SK-N-SH (cell line): ENCODE results near the gene SLC24A4. TPM values are rescaled to one million over a fixed set of nuclear protein-coding genes. Genes with fewer than 3 reads are reported as not detected.

Source experiments
- CTCF ChIA-PET: fragments of 300-600, 350-600 bp; formaldehyde crosslinking; extraction: SDS; loops from one replicate; lab custom pipeline; 2021; lab: Yijun Ruan, JAX
- POLR2A ChIA-PET: fragments of 350-600 bp; sonication (Branson Sonifier 250); formaldehyde crosslinking; extraction: SDS; loops from one replicate; lab custom pipeline; 2020; ENCODE audit warnings: antibody characterized with exemption, inconsistent platforms; lab: Yijun Ruan, JAX
- DNase-seq: peaks from one replicate; pipeline ENCODE4 v3.0.0; 2012
- H2AFZ ChIP-seq: fragments of 200-600 bp; sonication (generic); 2 replicates; pipeline ENCODE4 v1.8.1; 2016; ENCODE audit warnings: antibody characterized with exemption, mild to moderate bottlenecking, low read depth
- H3F3A ChIP-seq: fragments of 200-600 bp; sonication (generic); replicated peaks from 2 replicates; pipeline ENCODE3; 2016; ENCODE audit warnings: antibody characterized with exemption, mild to moderate bottlenecking; ENCODE audit not compliant: insufficient read depth
- H3K27ac ChIP-seq, 2 experiments: fragments of 200-500 bp in 1 of 2; fragments of 200-600 bp in 1 of 2; sonication (Bioruptor generic) in 1 of 2; sonication (generic), shearing (Covaris generic) in 1 of 2; 2 replicates each; pipeline versions ENCODE4 v1.5.1 to v1.6.1; 2014 to 2016; ENCODE audit warnings: low read depth in 2 of 2, inconsistent platforms in 1 of 2, low read length in 1 of 2, mild to moderate bottlenecking in 1 of 2, mixed read lengths in 1 of 2
- H3K27me3 ChIP-seq: fragments of 200-600 bp; sonication (generic), shearing (Covaris generic); 2 replicates; pipeline ENCODE4 v1.6.1; 2016; ENCODE audit warnings: mixed run types; ENCODE audit not compliant: insufficient read depth
- H3K36me3 ChIP-seq, 2 experiments: fragments of 200-500 bp in 1 of 2; fragments of 200-600 bp in 1 of 2; sonication (Bioruptor generic) in 1 of 2; sonication (generic) in 1 of 2; replicated peaks in 1 of 2; 2 replicates each; pipeline versions ENCODE3 to v1.5.1; 2014 to 2016; ENCODE audit warnings: low read length in 1 of 2, mild to moderate bottlenecking in 1 of 2; ENCODE audit not compliant: insufficient read depth in 2 of 2, control insufficient read depth in 1 of 2
- H3K4me1 ChIP-seq, 2 experiments: fragments of 200-500 bp in 1 of 2; fragments of 200-600 bp in 1 of 2; sonication (Bioruptor generic) in 1 of 2; sonication (generic), shearing (Covaris generic) in 1 of 2; 2 replicates each; pipeline versions ENCODE4 v1.5.1 to v1.6.1; 2014 to 2016; ENCODE audit warnings: low read depth in 1 of 2, low read length in 1 of 2, mixed run types in 1 of 2; ENCODE audit not compliant: insufficient read depth in 2 of 2, control insufficient read depth in 1 of 2
- H3K4me2 ChIP-seq: fragments of 200-600 bp; sonication (generic), shearing (Covaris generic); 2 replicates; pipeline ENCODE4 v1.6.1; 2017; ENCODE audit warnings: mixed run types
- H3K4me3 ChIP-seq, 2 experiments: fragments of 200-500 bp in 1 of 2; fragments of 200-600 bp in 1 of 2; sonication (Bioruptor generic) in 1 of 2; sonication (generic), shearing (Covaris generic) in 1 of 2; 2 replicates each; pipeline versions ENCODE4 v1.5.1 to v1.8.1; 2014 to 2016; ENCODE audit warnings: low read depth in 2 of 2, inconsistent platforms in 1 of 2, low read length in 1 of 2, mild to moderate bottlenecking in 1 of 2, mixed read lengths in 1 of 2, moderate library complexity in 1 of 2
- H3K79me2 ChIP-seq: fragments of 200-600 bp; sonication (generic); 2 replicates; pipeline ENCODE4 v1.8.1; 2017; ENCODE audit warnings: mild to moderate bottlenecking; ENCODE audit not compliant: insufficient read depth
- H3K9ac ChIP-seq: fragments of 200-600 bp; sonication (generic); 2 replicates; pipeline ENCODE4 v1.6.1; 2017; ENCODE audit warnings: mixed run types
- H3K9me2 ChIP-seq: fragments of 200-600 bp; sonication (generic); 2 replicates; pipeline ENCODE4 v1.6.1; 2017; ENCODE audit warnings: mixed run types
- H3K9me3 ChIP-seq: fragments of 200-600 bp; sonication (generic); 2 replicates; pipeline ENCODE4 v1.6.1; 2017; ENCODE audit warnings: mixed run types, mild to moderate bottlenecking, moderate library complexity
- H4K20me1 ChIP-seq: fragments of 200-600 bp; sonication (generic); 2 replicates; pipeline ENCODE4 v1.6.1; 2017; ENCODE audit warnings: mild to moderate bottlenecking, mixed run types; ENCODE audit not compliant: insufficient read depth
- ELF1 ChIP-seq: IDR thresholded peaks from 2 replicates; pipeline ENCODE4 v1.4.0; 2012
- EZH2phosphoT487 ChIP-seq: fragments of 200-600 bp; sonication (generic); IDR thresholded peaks from 2 replicates; pipeline ENCODE4 v1.6.1; 2017; ENCODE audit warnings: low read depth, mixed run types, mild to moderate bottlenecking, antibody characterized with exemption, moderate library complexity, borderline replicate concordance
- FOXM1 ChIP-seq: IDR thresholded peaks from 2 replicates; pipeline ENCODE4 v1.4.0; 2012; ENCODE audit warnings: low read depth, mild to moderate bottlenecking
- GATA2 ChIP-seq: sonication (generic); formaldehyde crosslinking; IDR thresholded peaks from 2 replicates; pipeline ENCODE4 v1.5.0; 2020; ENCODE audit warnings: mild to moderate bottlenecking, missing genetic modification reagents
- MEF2A ChIP-seq: IDR thresholded peaks from 2 replicates; pipeline ENCODE4 v1.4.0; 2012; ENCODE audit warnings: low read depth, borderline replicate concordance
- MXI1 ChIP-seq: IDR thresholded peaks from 2 replicates; pipeline ENCODE4 v1.6.1; 2012; ENCODE audit warnings: mild to moderate bottlenecking, low read depth, low read length, improper control_type of control experiment
- NFIC ChIP-seq: IDR thresholded peaks from 2 replicates; pipeline ENCODE4 v1.4.0; 2012; ENCODE audit warnings: borderline replicate concordance
- NRF1 ChIP-seq: IDR thresholded peaks from 2 replicates; pipeline ENCODE4 v1.6.1; 2012; ENCODE audit warnings: low read depth, mild to moderate bottlenecking, low read length
- POLR2AphosphoS5 ChIP-seq: IDR thresholded peaks from 2 replicates; pipeline ENCODE4 v1.6.1; 2012; ENCODE audit warnings: low read depth, low read length
- RFX5 ChIP-seq: IDR thresholded peaks from 2 replicates; pipeline ENCODE4 v1.6.1; 2012; ENCODE audit warnings: mild to moderate bottlenecking, improper control_type of control experiment, low read length
- RXRA ChIP-seq: IDR thresholded peaks from 2 replicates; pipeline ENCODE4 v1.4.0; 2012; ENCODE audit warnings: low read depth, mild to moderate bottlenecking, borderline replicate concordance
- SMC3 ChIP-seq: IDR thresholded peaks from 2 replicates; pipeline ENCODE4 v1.6.1; 2012; ENCODE audit warnings: low read depth, low read length, improper control_type of control experiment
- WGBS: methylation state at CpG from one replicate; pipeline ENCODE4 v1.1.6; 2017; ENCODE audit warnings: low lambda C conversion rate; 5-methylcytosine and 5-hydroxymethylcytosine counted together
- polyA plus RNA-seq, 3 experiments: library from polyadenylated mRNA; depleted of rRNA; stranded (reverse); fragments of >200 nt; gene quantifications; 2 replicates each; pipeline ENCODE4 v1.2.3, GENCODE V29; 2012
- TF ChIP-seq, protein P1 (sequence below): IDR thresholded peaks from 2 replicates; pipeline ENCODE4 v1.4.0; 2012; ENCODE audit warnings: low read depth, borderline replicate concordance
- TF ChIP-seq, protein P2 (sequence below): IDR thresholded peaks from 2 replicates; pipeline ENCODE4 v1.4.0; 2012; ENCODE audit warnings: low read depth
- TF ChIP-seq, protein P3 (sequence below): IDR thresholded peaks from 2 replicates; pipeline ENCODE4 v1.4.0; 2012; ENCODE audit warnings: low read depth, borderline replicate concordance
- TF ChIP-seq, protein P4 (sequence below): fragments of 150-350 bp; IDR thresholded peaks from 2 replicates; pipeline ENCODE4 v1.6.1; 2017; ENCODE audit warnings: antibody characterized with exemption, low read length, low read depth, borderline replicate concordance
- TF ChIP-seq, protein P5 (sequence below): IDR thresholded peaks from 2 replicates; pipeline ENCODE4 v1.6.1; 2012; ENCODE audit warnings: mild to moderate bottlenecking, low read depth, low read length, moderate library complexity

Gene SLC24A4
- polyA plus RNA-seq, 1 of the 3 experiments (the other 2 are of a cell fraction), result 0.07 TPM

DNA sequence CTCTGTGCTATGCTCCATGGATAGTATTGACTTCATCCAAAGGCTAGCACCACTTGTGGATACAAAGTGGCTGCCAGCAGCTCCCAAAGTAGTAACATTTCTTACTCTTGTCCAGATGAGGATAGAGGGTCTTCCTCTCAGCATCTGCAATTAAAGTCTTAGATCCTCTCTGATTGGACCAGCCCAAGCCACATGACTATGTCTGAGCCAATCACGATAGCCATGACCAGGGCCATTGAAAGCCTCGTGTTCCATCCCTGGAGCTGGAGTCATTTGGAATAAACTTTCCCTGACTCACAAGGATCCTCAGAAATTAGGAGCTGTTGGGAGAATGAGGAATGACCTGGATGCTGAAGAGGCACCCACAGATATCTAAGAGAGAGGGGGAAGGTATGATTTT is 28.5 kb upstream of the SLC24A4 start:
- Histone ChIP-seq H3K27me3 (peaks cover 67% of the 10 kb centered on the region), H3K36me3 (no peaks in the 10 kb centered on the region), H3K27ac (no peak overlapping the region), H3K4me3 (no peak overlapping the region), H3K9me3 (no peaks in the 10 kb centered on the region), H3K9me2 (no peaks in the 10 kb centered on the region), H3K4me1 (no peaks in the 10 kb centered on the region), H3K79me2 (no peaks in the 10 kb centered on the region), H3F3A (no peaks in the 10 kb centered on the region), H3K4me2 (no peak overlapping the region), H2AFZ (no peak overlapping the region), H4K20me1 (no peaks in the 10 kb centered on the region), H3K9ac (no peak overlapping the region)
- ChIA-PET POLR2A (no interaction called here), CTCF (interaction anchor here (0.8 to 1.8 kb wide), 2 partner anchors 9 to 22 kb away, joined by 3 to 6 read pairs; no protein-coding TSS in a partner anchor)
- 7% methylated on average over 2 of the region's 2 CpGs for WGBS
- DNase-seq, result no peak
- TF ChIP-seq EZH2phosphoT487 (no peak), NRF1 (no peak), RFX5 (no peak)
- TF ChIP-seq, all 33 proteins: peak for 0

DNA sequence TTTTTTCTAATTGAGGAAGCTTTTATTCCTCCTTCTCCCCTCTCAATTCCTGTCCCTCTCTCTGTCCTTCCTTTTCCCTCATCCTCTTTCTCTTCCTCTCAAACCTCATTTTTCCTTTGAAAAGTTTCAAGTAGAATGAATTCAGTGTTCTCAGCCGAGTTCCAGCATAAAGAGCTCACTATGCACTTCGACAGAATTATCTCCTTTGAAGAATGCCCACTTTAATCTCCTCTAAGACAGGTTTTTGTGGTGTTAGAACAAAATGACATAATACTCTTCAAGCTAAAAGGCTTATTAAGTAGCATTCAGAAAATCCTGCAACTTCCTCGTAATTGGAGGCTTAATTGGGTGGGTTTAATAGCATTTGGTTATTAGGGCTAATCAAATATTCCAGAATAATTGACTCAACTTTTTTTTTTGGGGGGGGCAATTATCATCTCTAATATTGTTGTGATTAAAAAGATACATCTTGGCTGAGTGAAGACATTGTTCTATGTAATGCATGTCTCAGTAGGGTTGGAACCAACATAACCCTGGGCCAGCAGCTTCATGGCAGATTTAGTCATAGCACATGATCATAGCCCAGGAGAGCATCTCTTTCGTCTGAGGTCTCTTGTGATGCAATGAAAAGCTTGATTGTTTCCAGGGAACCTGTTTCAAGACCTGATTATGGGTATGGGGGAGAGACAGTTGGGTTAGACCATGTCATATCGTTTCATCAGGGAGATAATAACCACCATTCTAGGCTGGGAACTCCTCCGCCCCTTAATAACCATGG is 25.0 kb upstream of the SLC24A4 start:
- H3K27me3 ChIP-seq, result peaks cover 83% of the 10 kb centered on the region
- H3K9me2 ChIP-seq, result no peaks in the 10 kb centered on the region
- H3K4me2 ChIP-seq, result no peak overlapping the region
- ChIA-PET POLR2A (no interaction called here), CTCF (interaction anchor here (1.0 kb wide), 1 partner anchor 14 kb away, joined by 3 read pairs; no protein-coding TSS in a partner anchor)
- no peak overlapping the region for H3K9ac ChIP-seq
- no peak overlapping the region for H2AFZ ChIP-seq
- no peak for TF ChIP-seq SMC3
- no peak for TF ChIP-seq MEF2A
- TF ChIP-seq, protein P1, sequence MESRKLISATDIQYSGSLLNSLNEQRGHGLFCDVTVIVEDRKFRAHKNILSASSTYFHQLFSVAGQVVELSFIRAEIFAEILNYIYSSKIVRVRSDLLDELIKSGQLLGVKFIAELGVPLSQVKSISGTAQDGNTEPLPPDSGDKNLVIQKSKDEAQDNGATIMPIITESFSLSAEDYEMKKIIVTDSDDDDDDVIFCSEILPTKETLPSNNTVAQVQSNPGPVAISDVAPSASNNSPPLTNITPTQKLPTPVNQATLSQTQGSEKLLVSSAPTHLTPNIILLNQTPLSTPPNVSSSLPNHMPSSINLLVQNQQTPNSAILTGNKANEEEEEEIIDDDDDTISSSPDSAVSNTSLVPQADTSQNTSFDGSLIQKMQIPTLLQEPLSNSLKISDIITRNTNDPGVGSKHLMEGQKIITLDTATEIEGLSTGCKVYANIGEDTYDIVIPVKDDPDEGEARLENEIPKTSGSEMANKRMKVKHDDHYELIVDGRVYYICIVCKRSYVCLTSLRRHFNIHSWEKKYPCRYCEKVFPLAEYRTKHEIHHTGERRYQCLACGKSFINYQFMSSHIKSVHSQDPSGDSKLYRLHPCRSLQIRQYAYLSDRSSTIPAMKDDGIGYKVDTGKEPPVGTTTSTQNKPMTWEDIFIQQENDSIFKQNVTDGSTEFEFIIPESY, result no peak
- TF ChIP-seq FOXM1, result no peak
- TF ChIP-seq, protein P2, sequence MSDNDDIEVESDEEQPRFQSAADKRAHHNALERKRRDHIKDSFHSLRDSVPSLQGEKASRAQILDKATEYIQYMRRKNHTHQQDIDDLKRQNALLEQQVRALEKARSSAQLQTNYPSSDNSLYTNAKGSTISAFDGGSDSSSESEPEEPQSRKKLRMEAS, result no peak
- no peak for TF ChIP-seq RFX5
- no peak for TF ChIP-seq ELF1
- TF ChIP-seq, protein P3, sequence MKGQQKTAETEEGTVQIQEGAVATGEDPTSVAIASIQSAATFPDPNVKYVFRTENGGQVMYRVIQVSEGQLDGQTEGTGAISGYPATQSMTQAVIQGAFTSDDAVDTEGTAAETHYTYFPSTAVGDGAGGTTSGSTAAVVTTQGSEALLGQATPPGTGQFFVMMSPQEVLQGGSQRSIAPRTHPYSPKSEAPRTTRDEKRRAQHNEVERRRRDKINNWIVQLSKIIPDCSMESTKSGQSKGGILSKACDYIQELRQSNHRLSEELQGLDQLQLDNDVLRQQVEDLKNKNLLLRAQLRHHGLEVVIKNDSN, result no peak
- TF ChIP-seq, protein P4, sequence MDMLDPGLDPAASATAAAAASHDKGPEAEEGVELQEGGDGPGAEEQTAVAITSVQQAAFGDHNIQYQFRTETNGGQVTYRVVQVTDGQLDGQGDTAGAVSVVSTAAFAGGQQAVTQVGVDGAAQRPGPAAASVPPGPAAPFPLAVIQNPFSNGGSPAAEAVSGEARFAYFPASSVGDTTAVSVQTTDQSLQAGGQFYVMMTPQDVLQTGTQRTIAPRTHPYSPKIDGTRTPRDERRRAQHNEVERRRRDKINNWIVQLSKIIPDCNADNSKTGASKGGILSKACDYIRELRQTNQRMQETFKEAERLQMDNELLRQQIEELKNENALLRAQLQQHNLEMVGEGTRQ, result no peak
- TF ChIP-seq NFIC, result no peak
- TF ChIP-seq POLR2AphosphoS5, result no peak
- no peak for TF ChIP-seq MXI1
- TF ChIP-seq, protein P5, sequence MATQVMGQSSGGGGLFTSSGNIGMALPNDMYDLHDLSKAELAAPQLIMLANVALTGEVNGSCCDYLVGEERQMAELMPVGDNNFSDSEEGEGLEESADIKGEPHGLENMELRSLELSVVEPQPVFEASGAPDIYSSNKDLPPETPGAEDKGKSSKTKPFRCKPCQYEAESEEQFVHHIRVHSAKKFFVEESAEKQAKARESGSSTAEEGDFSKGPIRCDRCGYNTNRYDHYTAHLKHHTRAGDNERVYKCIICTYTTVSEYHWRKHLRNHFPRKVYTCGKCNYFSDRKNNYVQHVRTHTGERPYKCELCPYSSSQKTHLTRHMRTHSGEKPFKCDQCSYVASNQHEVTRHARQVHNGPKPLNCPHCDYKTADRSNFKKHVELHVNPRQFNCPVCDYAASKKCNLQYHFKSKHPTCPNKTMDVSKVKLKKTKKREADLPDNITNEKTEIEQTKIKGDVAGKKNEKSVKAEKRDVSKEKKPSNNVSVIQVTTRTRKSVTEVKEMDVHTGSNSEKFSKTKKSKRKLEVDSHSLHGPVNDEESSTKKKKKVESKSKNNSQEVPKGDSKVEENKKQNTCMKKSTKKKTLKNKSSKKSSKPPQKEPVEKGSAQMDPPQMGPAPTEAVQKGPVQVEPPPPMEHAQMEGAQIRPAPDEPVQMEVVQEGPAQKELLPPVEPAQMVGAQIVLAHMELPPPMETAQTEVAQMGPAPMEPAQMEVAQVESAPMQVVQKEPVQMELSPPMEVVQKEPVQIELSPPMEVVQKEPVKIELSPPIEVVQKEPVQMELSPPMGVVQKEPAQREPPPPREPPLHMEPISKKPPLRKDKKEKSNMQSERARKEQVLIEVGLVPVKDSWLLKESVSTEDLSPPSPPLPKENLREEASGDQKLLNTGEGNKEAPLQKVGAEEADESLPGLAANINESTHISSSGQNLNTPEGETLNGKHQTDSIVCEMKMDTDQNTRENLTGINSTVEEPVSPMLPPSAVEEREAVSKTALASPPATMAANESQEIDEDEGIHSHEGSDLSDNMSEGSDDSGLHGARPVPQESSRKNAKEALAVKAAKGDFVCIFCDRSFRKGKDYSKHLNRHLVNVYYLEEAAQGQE, result no peak
- TF ChIP-seq GATA2 (CRISPR knock-in tag), result no peak
- no peak for TF ChIP-seq RXRA
- no peaks in the 10 kb centered on the region for H3K9me3 ChIP-seq
- no peak for DNase-seq
- no peaks in the 10 kb centered on the region for H4K20me1 ChIP-seq
- 3% methylated on average over 6 of the region's 6 CpGs for WGBS
- no peaks in the 10 kb centered on the region for H3F3A ChIP-seq
- no peak overlapping the region for H3K27ac ChIP-seq
- H3K4me3 ChIP-seq, result no peak overlapping the region
- H3K79me2 ChIP-seq, result no peaks in the 10 kb centered on the region
- H3K36me3 ChIP-seq, result no peaks in the 10 kb centered on the region
- no peaks in the 10 kb centered on the region for H3K4me1 ChIP-seq
